GM21825 (cell line): Measurements from ENCODE around the gene ADPGK.

Experiments
- ATAC-seq: cut with Tn5 transposase; IDR thresholded peaks from one replicate; pipeline ENCODE4 v1.9.1; 2021; ENCODE audit warnings: mild to moderate bottlenecking, moderate library complexity; ENCODE audit not compliant: unreplicated experiment

Gene ADPGK

GRCh38 chr15:72790302-72790910 is 6.8 kb upstream of the ADPGK start:
- ATAC-seq: no peak

- no peak for ATAC-seq
Measured at GRCh38 chr15:72787526-72787925, 4.0 kb upstream of the ADPGK start.

DNA sequence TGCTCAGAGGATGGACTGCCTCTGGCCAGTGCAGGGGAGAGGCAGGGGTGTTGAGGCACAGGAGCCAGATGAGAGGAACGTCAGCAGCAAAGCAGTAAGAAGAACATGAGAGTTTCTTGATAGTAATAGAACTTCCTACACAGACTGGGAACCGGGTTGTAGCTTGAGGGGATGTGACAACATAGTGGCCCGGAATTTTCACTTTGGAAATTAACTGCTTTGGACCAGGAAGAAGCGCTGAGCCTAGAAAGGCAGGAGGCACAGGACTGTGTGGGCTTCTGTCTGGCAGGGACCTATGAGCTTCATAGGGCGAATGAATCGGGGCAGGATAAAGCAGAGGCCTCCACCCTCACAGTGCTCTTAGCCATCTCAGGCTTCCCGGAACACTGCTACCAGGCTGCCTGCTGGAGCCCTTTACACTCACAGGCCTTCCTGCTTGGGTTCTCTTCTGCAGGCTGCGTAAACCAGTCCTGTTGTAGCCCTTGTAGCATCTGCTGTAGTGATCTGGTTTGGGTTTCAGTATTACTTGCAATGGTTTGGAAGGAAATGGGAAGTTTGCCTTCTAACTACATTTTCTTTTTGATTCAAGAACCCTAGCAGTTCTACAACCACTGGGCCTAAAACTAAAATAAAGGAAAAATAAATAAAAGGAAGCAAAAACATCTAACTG is 3.3 kb upstream of the ADPGK start:
- no peak for ATAC-seq

GRCh38 chr15:72786242-72786641 is 2.7 kb upstream of the ADPGK start:
- ATAC-seq: no peak

GRCh38 chr15:72785841-72786240 is 2.3 kb upstream of the ADPGK start:
- ATAC-seq: no peak

DNA sequence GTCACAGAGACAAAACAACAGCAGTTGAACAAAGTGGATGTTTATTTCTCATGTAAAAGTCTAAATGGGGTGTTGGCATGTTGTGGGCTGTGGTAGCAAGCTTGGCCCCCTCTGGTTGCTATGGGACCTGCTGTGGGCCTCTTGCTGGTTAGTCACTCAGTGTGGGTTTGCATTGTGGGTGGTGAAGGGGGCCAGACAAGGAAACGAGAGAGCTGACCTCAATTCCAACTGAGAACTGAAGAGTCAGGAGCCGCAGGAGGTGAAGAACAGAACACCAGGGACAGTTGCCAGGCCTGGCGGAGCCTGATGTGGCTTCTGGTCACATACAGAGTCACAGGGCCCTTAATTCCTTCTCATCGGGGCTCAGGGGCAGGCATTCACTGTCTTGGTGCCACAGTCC is 1.9 kb upstream of the ADPGK start:
- no peak for ATAC-seq

DNA sequence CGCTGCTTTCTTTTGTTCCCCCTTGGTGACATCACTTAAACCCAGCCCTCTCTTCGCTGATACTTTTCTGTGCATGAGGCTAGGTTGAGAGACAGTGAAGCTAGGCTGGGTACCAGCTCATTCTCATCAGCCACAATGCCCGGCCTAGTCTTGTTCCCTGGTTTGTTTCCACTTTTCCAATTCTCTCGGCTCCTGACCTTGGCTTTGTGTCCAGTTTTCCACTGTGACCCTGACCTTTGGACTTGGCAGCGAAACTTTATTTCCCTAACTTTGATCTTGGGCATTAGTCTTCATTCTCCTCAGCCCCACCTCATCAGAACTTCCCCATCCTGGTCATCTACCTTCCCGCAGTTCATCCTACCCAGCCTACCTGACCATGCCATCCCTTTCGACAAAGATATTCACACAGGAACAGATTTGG is 908 bp upstream of the ADPGK start:
- no peak for ATAC-seq

- ATAC-seq: peak; percentile 31
Measured at GRCh38 chr15:72783004-72783639, 436 bp downstream of the ADPGK start.

DNA sequence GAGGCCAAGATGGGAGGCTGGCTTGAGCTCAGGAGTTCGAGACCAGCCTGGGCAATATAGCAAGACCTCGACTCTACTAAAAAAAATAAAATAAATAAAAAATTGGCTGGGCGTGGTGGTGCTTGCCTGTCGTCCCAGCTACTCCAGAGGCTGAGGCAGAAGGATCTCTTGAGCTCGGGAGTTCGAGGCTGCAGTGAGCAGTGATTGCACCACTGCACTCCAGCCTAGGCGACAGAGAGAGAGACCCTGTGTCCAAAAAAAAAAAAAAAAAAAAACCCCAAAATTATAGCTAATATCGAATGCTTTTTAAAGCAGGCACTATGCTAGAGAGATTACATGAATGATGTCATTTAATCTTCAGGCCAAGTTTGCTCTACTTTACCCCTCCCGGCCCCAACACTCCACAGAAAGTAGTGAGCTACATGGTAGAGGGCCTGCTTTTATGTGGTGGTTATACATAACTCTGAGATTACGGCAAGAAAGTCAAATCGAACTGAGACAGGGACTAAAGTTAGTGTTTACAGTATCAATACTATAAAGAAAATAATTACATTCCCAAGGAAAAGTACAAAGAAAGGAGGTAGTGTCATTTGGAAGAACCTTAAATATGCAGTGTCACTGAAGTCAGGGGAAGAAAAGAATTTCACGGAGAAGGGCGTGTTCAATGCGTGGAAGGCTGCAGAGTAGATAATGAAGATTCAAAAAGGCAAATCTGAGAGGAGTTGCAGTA is 1.1 kb downstream of the ADPGK start:
- ATAC-seq: no peak

DNA sequence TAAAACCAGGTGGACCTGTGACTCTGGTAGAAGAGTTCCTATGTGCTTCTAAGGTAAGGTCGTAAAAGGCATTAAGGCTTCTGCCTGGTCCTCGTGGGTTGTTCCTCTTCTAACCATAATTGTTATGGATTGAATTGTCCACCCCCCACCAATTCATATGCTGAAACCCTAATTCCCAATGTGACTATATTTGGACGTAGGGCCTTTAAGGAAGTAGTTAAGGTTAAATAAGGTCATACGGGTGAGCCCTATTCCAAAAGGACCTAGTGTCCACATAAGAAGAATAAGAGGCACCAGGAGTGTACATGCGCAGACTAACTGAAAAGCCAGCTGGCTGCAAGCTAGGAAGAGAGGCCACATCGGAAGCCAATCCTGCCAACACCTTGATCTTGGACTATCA is 1.9 kb downstream of the ADPGK start:
- ATAC-seq: no peak

GRCh38 chr15:72778796-72779195 is 4.8 kb downstream of the ADPGK start:
- ATAC-seq: no peak

- ATAC-seq: no peak
Measured at GRCh38 chr15:72774696-72775383, 8.7 kb downstream of the ADPGK start.

- no peak for ATAC-seq
Measured at GRCh38 chr15:72771329-72771725, 12.2 kb downstream of the ADPGK start.

- no peak for ATAC-seq
Measured at GRCh38 chr15:72770673-72771328, 12.8 kb downstream of the ADPGK start.

- no peak for ATAC-seq
Measured at GRCh38 chr15:72766780-72767179, 16.8 kb downstream of the ADPGK start.

DNA sequence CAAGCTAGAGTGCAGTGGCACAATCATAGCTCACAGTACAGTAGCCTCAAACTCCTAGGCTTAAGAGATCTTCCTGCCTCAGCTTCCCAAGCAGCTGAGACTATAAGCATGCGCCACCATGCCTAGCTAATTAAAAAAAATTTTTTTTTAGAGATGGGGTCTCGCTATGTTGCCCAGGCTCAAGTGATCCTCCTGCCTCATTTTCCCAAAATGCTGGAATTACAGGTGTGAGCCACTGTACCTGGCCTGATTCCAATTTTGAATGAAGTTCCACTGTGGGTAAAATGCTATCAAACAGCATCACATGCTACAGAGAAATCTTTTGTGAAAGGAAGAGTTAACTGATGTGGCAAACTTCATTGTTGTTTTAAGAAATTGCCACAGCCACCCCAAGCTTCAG is 17.5 kb downstream of the ADPGK start:
- ATAC-seq: no peak

GRCh38 chr15:72764656-72765055 is 18.9 kb downstream of the ADPGK start:
- no peak for ATAC-seq

- no peak for ATAC-seq
Measured at GRCh38 chr15:72760590-72761260, 22.8 kb downstream of the ADPGK start.

DNA sequence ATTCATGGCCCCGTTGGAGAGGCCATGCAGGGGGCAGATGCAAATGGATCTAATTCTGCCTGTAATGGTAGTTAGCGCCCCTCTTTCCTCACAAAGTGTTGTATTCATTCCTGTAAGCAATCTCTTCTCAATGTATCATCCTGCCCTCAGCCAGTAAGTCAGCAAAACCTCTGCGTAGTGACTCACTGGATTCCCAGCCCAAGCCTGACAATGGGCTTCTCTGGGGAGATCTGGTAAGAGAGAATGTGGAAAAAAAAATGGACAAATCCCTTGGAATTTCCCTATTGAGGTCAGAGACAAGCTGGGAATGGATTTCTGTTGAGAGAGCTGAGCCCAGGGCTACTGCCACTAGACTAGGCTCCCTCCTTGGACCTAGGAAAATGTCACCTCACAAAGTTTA is 25.4 kb downstream of the ADPGK start:
- no peak for ATAC-seq

DNA sequence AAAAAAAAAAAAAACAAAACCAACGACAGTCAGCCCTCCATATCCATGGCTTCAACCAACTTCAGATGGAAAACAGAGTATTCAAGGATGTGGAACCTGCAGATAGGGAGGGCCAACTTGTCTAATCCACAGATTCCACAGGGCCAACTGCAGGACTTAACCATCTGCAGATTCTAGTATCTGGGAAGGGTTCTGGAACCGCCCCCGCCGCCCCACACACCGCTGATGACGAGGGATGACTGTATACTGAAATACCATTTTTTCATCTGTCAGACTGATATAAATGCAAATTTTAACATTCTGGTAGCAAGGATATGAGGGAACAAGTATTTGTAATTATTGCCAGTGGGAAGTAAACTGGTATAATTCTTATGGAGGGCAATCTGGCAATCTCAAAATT is 29.5 kb downstream of the ADPGK start:
- no peak for ATAC-seq
